ENCODE measurements around the gene ZNF394. TPM values are rescaled to one million over a fixed set of nuclear protein-coding genes. Genes with fewer than 3 reads are reported as not detected.
A peak's percentile ranks its signal among the peaks of the same experiment; 100 is the strongest.

ZNF394 gene
- total RNA-seq, 2 donors from 2014 or later = 10.8 to 20.2 TPM

- no peaks in the 10 kb centered on the region for H3K27me3 ChIP-seq
- DNase-seq (ENCODE audit: low spot score) = no peak
- peak overlapping the region; percentile 73 to 92 for H3K4me3 ChIP-seq
- peak overlapping the region; percentile 88 to 89 for H3K27ac ChIP-seq
- H3K9me3 ChIP-seq = no peaks in the 10 kb centered on the region
- TF ChIP-seq CTCF (IDR thresholded peaks at IDR 0.05) = no peak
- no peaks in the 10 kb centered on the region for H3K36me3 ChIP-seq
- peaks cover 0 to 30% of the 10 kb centered on the region in 2 donors for H3K4me1 ChIP-seq
Observed at GRCh38 chr7:99473315-99473596, 26.8 kb downstream of the ZNF394 start.

- peak in 1 of 2 donors; percentile 9 for TF ChIP-seq CTCF (IDR thresholded peaks at IDR 0.05)
- Histone ChIP-seq H3K27ac (peak within 1 kb of the TSS; percentile 88 to 89), H3K4me3 (peak within 1 kb of the TSS; percentile 73 to 92), H3K4me1 (peaks cover 0 to 24% of the 10 kb centered on the region in 2 donors), H3K9me3 (no peaks in the 10 kb centered on the region), H3K36me3 (no peaks in the 10 kb centered on the region), H3K27me3 (no peaks in the 10 kb centered on the region)
- peak; percentile 99 for DNase-seq (ENCODE audit: low spot score)
Observed at GRCh38 chr7:99472561-99473314, 27.3 kb downstream of the ZNF394 start, which contains the start of gene ZNF789. ZNF789 (plus strand) TSS chr7:99472890; CDS start chr7:99476457, 3,567 bp downstream.

- H3K4me3 ChIP-seq = peak overlapping the region in 1 of 2 donors; percentile 18
- DNase-seq (ENCODE audit: low spot score) = no peak
- no peak for TF ChIP-seq CTCF (IDR thresholded peaks at IDR 0.05)
- no peaks in the 10 kb centered on the region for H3K27me3 ChIP-seq
- H3K36me3 ChIP-seq = no peaks in the 10 kb centered on the region
- no peaks in the 10 kb centered on the region for H3K9me3 ChIP-seq
- peak overlapping the region; percentile 30 to 40 for H3K27ac ChIP-seq
- peaks cover 0 to 30% of the 10 kb centered on the region in 2 donors for H3K4me1 ChIP-seq
Observed at GRCh38 chr7:99469381-99470065, 30.6 kb downstream of the ZNF394 start.

GRCh38 chr7:99468336-99468918 lies 31.7 kb downstream of the ZNF394 start:
- Histone ChIP-seq H3K4me1 (peaks cover 0 to 34% of the 10 kb centered on the region in 2 donors), H3K27me3 (no peaks in the 10 kb centered on the region), H3K9me3 (no peaks in the 10 kb centered on the region), H3K36me3 (peaks cover 8% of the 10 kb centered on the region), H3K4me3 (no peak overlapping the region), H3K27ac (no peak overlapping the region)
- TF ChIP-seq CTCF (IDR thresholded peaks at IDR 0.05) = no peak
- no peak for DNase-seq (ENCODE audit: low spot score)

- no peak for TF ChIP-seq CTCF (IDR thresholded peaks at IDR 0.05)
- no peaks in the 10 kb centered on the region for H3K9me3 ChIP-seq
- peak overlapping the region; percentile 82 to 92 for H3K27ac ChIP-seq
- H3K27me3 ChIP-seq = no peaks in the 10 kb centered on the region
- DNase-seq (ENCODE audit: low spot score) = no peak
- H3K36me3 ChIP-seq = peaks cover 10% of the 10 kb centered on the region
- peak overlapping the region; percentile 69 to 75 for H3K4me3 ChIP-seq
- H3K4me1 ChIP-seq = peaks cover 0 to 48% of the 10 kb centered on the region in 2 donors
Observed at GRCh38 chr7:99465421-99465768, 34.7 kb downstream of the ZNF394 start.

All from right atrium auricular region (tissue), 2 donors.